HG02884 (cell line): ENCODE results near the gene EPHB1.
A peak's percentile ranks its signal among the peaks of the same experiment; 100 is the strongest.
"Not testable (repeated sequence)": the region's sequence is repeated elsewhere in the genome, so short reads cannot be mapped to it uniquely, and the experiment has no call there.

Experiments used
- ATAC-seq: cut with Tn5 transposase; IDR thresholded peaks from one replicate; pipeline ENCODE4 v1.9.1; 2021; ENCODE audit warnings: mild to moderate bottlenecking, moderate library complexity; ENCODE audit not compliant: unreplicated experiment

Gene EPHB1

DNA sequence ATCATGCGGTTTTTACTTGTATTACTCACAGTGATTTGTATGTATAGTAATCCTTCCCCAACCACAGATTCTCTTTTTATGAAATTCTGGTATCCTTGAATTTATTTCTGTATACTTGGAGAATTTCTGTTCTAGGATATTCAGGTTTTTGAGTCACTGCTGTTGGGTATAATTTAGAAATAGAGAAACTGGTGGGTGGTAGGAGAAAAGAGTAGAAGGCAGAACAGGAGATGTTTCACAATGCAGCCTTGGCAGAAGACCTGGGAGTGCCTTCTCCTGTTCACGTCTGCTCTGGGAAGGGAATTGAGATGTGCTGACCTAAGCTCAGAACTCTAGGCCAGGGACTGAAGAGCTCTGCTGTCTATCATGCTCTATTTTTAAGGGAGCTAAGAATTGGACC, 193.6 kb downstream of the EPHB1 start:
- no peak for ATAC-seq

DNA sequence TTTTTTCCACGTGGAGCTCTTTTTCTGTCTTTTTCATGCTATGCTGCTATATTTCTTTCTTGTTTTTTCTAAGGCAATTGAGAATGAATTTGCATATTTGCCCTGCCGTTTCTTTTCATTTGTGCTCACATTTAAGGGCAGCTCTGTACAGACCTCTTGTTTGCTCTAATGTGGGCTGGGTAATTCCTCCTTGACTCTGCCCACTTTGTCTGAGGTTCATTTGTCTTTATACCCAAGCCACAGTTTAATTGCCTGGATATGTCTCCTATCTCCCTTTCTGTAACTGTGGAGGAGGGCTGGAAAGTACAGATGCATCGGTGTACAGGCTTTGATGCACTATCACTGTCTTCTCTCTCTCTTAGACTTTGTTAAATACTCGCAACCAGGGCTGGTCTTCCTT, 195.9 kb downstream of the EPHB1 start:
- ATAC-seq, result no peak

DNA sequence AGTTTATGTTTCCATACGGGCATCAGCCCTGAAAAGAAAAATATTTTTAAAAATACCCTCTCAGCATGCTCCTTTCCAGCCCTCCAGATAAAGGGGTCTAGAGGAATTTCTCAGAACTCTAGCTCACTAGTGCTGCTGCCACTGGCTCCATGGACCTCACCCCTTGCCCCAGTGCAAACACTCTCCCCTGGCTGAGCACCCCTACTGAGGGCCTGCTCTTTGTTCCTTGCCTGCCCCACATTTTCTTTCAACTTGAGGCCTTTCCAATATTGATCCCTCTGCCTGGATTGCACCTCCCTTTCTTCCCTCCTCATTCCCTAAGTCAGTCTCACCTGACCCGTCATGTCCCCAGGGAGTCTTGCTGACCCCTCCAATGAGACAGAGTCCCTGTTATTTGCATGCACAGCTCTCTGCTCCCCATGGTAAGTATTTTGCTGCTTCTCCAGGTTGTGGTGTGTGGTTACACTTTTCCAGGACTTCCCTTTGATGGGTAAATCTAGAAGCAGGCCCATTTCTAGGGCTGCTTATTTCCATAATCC, 196.5 kb downstream of the EPHB1 start:
- ATAC-seq, result no peak

DNA sequence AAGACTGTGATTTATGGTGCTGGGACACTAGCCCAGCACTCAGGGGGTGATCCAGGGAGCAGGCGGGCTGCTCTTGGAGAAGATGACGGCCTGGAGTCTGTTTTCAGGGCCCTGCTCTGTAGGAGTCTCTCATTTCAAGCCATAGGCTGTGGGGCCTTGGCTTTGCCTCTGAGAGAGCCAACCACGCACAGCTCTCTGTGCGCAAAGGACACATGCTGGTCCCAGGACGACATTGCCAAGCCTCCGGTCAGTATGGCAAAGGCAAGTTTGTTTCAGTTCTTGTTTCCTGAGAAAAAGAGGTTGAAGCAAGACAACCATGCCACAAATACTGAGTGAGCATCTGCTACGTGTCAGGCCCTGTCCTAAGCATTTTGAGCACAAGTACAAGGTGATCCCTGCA, 197.1 kb downstream of the EPHB1 start:
- ATAC-seq, result no peak

DNA sequence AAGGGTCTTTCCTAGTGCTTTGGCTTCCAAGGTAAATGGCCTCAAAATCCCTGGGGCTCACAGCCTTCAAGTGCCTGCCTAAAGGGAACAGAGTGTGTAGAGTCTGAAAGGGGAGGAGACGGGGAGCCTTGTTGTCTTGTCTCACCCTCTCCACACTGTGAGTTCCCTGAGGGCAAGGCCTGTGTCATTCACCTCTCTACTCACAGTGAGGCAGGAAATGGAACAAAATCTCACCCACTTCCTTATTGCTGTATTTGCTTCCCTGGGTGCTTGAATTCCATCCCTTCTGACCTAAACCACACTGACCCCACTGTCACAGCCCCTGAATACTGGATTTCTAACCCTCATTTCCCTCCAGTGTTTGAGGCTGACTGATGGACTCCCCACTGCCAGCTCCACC, 197.5 kb downstream of the EPHB1 start:
- no peak for ATAC-seq

DNA sequence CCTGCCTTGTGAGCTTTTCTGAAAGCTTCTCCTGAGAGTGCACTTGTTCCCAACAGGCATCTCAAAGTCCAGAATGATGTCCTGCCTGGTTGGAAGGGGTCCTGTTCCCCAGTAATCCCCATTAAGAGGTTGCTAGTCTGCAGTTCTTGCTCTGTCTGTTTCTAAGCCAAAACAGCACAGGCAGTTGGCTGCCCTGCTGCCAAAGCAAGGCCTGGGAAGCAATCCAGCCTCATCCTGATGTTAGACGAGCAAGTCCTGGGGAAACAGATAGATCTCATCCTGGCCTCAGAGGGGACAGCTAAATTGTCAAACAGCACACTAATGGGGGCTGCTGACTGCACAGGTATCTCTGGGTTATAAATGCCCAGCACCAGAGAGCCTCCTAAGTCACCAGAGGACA, 198.0 kb downstream of the EPHB1 start:
- ATAC-seq, result no peak

DNA sequence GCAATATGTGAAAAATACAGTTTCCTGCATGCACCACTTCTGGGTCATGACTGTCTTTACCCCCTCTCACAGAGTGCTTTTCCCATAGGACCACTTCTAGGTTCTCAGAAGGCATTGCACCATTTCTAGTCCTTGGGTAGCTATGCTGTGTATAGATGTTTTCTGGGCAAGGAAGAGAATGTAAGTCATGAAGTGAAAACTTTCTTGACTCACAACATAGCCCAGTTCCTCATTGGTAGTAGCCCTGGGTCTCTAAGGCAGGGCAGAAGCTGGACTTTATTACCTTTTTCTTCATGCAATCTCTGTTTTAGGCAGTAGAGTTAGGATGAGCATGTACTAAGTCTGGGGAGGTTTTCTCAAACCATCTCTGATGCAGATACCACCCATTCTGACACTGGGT, 203.1 kb downstream of the EPHB1 start:
- ATAC-seq, result no peak

DNA sequence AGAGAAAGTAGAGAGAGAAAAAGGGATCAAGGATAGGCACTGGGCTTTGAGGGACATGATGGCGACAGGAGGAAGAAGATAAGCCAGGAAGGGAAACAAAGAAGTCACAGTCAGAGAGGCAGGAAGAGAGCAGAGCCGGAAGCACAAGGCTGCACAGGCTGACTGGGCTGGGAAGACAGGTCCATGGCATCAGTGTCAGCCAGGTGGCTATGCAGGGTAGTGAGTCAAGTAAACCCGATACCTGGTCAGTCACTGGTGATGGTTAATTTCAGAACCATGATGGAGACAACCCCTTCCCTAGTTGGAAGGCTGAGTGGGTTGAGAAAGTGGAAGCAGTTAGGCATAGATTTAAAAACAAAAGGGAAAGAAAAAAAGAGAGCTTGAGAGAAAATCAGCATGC, 203.8 kb downstream of the EPHB1 start:
- ATAC-seq, result no peak

DNA sequence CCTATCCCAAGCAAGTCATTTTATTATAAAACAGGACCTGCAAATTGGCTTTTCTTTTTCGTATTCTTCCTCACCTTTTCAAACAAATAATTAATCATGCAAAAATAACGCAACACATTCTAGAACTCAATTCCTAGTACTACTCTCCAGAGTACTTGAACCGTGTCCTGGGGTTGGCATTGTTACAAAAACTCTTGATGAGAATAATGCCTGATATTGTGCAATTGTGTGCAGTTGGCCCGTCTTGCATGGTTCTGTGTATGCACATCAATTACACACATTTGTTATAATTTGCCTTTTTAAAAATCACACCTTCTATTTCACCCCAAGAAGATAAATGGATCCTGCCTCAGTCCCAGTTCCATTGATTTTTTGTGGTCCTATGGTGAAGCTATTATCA, 205.4 kb downstream of the EPHB1 start:
- ATAC-seq, result no peak

DNA sequence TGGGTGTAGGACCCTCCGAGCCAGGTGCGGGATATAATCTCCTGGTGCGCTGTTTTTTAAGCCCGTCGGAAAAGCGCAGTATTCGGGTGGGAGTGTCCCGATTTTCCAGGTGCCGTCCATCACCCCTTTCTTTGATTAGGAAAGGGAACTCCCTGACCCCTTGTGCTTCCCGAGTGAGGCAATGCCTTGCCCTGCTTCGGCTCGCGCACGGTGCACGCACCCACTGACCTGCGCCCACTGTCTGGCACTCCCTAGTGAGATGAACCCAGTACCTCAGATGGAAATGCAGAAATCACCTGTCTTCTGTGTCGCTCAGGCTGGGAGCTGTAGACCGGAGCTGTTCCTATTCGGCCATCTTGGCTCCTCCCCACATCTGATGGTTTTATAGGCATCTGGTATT, 210.6 kb downstream of the EPHB1 start:
- ATAC-seq, result not testable (repeated sequence)

DNA sequence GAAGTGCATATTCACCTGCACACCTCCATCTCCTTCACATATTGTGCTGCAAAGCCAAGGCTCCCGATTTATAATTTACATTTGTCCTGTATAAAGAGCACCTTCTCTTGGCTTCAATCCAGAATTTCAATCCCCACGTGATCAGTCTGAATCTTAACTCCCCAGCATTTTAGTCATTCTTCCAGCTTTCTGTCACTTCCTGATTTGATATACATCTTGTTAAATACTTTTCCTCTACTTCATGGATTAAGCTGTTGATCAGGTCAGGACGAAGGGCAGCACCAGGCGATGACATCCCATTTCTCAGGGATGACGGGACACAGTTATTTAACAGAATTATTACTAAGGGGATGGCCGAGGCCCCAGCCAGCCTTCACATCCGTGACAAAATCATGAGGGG, 212.5 kb downstream of the EPHB1 start:
- ATAC-seq, result no peak

DNA sequence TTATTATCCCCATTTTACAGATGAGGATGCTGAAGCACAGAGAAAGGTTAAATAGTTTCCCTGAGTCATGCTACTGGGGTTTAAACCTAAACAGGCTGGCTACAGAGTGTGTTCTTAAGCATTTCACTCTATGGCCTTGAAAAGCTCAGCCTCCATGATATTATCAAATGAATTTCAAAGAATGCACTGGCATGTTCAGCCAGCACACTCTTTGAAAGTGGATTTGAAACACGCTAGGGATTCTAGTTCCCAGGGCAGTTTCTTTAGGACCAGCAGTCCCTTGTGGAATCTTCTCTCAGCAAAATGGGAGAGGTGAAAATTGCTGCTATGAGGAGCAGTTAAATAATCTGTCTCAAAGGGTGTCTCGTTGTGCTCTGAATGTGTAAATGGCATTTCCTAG, 213.3 kb downstream of the EPHB1 start:
- ATAC-seq, result no peak

DNA sequence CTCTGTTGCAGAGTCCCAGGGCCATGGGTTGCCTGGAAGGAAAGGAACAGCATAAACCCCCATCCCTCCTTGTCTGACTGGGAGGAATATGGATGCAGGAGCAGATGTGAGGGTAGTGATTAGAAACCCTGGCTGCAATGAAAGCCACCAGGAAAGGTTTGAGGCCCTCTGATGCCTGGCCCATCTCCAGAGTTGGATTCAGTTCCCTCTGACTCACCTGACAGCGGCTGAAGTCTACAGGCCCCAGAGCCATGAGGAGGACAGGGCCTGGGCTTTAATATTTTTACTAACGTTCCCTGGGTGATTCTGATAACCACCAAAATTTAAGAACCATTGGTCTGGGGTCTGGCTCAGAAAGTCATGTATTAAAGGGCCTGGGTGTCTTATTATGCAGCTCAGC, 214.0 kb downstream of the EPHB1 start:
- ATAC-seq, result no peak

DNA sequence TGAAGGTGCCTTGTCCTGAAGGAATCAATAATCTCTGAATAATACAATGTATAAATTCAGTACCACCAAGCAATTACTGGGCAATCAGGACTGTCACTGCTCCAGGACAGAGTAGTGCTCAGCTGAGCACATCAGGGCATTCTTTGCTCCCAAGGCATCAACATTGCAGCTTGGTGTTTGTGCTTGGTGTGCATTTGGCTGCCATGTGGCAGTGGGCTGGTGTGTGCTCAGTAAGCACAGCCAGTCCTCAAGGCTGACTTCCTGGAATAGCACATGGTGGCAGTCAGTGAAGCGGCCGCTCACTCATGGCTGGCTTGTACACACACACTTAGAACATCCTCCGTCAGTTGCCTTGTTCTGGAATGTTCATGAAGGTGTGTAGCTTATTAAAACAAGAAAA, 217.0 kb downstream of the EPHB1 start:
- ATAC-seq, result no peak

DNA sequence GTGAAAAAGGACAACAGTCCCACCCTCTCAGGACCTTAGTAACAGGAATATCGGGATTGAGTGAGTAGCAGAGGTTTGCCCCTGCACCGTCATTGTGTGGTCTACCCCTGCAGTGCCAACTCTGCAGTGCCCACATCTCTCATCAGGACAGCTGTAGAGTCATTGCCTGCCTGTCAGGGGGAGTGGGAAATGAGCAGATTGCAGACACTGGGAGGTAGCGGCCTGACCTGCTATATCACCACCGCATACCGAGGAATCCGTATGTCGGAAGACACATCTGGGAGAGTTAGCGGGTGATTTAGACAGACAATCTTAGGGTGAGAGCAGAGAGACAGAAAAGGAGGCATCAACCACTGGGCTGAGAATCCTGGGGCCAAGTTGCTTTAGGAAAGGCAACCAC, 218.1 kb downstream of the EPHB1 start:
- ATAC-seq, result no peak

DNA sequence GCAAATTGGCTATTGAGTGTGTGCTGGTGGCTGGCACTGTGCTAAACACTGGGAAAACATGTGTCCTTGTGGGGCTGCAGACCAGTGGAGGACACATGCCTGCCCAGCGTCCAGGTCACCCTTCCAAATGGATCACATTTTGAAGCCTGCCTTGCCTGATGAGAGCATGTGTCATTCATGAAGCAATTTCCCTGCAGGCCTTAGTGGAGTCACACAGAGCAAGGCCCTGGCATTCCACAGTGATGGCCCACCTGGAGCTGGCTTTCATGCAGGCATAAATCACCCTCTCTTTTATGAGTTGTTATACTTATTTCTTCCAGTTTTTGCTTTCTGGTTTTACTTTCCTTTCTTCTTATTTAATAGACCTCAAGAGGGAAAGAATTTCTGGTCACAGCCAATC, 219.5 kb downstream of the EPHB1 start:
- ATAC-seq, result no peak

DNA sequence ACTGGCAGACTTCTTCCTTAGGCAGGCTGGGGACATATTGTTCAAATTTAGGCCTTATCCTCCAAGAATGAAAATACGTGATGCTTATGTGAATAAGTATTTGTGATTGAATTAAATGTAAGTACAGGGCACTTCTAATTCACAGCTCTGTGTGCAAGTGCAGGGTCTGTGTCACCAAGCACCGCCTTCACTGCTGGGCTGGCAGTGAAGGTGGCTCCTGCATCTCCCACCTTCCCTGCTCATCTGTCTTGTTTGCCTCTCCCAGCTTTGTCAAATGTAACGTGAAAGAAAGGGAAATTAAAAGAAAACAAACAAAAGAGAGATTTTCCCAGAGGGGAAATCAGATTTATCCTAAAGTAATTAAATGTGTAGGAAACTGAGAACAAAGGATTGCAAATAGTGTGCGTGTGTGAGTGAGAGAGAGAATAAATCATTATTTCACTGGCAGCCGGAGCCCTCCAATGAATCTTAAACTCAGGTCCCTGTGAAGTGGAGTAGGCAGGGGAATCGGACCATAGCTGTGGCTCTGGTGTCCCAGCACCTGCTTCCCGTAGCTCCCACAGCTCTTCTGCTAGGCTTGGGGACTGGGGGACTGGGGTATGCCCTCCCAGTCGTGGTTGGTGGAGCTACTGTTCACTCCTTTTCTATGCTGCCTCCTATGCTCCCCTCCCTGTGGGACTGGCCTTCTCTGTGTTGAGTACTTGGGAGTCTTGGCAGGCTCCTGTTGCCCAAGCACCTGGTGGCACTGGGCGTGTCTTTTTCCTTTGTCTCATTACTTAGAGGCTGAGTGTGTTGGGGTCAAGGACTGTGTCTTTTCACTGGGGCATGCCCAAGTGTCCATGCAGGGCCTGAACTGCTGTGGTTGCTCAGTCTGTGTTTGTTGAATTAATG, 222.2 kb downstream of the EPHB1 start:
- ATAC-seq, result no peak

DNA sequence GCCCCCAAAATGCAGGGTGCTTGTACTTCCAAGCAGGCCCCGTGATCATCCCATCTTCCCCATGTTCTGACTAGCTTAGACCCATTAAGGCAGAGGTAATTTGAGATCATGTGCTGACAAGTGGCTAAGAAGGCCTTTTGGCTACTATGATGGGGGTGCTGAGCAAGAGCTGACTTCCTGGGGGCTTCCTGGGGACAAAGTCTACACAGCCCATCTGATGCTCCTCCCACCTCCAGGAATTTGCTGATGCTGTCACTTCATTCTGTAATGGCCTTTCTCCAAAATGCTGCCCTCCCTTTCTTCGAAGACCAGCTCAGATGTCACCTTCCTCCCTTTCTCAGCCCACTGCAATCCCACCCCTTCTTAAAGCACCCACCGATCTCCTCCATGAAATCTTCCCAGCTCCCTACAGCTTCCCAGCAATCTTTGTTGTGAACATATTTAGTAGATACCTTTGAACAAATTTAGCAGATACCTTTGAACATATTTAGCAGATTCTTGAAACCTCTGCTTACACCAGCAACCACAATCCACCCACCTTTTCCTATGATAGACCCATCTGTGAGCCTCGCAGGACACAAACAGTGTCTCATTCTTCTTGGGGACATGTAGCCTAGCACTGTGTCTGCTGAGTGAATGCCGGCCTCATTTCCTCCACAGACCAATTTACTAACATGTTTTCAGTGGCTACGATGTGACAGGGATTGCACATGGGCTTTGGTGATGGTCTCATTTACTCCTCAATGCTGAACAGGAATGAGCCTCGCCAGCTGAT, 223.3 kb downstream of the EPHB1 start:
- peak; percentile 88 for ATAC-seq

DNA sequence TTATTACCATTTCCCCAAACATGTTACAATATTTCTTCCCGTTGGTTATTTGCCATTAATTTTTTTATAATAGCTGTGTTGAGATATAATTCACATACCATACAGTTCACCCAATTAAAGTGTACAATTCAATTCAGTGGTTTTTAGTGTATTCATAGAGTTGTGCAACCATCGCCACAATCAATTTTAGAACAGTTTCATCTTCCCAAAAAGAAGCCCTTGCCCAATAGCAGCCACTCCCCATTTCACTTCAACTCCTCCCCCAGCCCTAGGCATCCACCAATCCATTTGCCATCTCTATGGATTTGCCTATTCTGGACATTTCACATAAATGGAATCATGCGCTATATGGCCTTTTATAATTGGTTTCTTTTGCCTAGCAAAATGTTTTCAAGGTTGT, 225.1 kb downstream of the EPHB1 start:
- ATAC-seq, result no peak

DNA sequence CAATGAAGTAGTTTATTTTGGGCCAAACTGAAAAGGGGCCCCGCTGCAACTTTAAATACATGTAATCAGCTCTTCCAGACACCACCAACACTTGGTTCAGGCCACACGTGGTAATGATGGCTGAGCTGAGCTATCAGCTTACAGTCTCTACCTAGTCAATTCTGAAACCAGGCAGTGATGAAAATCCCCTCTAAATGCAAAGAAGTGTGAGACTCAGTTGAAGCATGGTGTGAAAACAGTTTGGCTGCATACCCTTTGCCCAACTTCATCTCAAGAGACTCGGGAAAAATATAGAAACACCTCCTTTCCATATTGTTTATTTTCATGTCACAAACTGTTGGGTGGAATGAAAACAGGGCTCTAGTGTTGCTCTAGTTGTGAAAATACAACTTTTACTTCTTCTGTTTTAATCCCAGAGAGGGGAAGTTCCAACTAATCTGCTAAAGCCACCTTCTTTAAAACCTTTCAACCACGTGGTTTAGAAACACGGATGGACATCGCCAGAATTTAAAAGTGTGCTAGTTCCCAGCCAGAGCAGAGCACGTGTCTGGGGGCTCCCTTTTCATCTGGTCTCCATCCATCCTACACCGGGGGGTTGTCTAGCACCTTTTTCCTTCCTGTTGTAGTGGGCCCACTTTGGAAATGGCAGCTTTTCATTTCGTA, 229.1 kb downstream of the EPHB1 start:
- no peak for ATAC-seq
